Ishikawa (cell line): ENCODE results near the gene CLCA2.

ENCODE experiments used
- CEBPB ChIP-seq: IDR thresholded peaks from 2 replicates; pipeline ENCODE4 v1.6.1; 2012
- CREB1 ChIP-seq: IDR thresholded peaks from 2 replicates; pipeline ENCODE4 v1.6.1; 2012; ENCODE audit warnings: low read depth
- EGR1 ChIP-seq: IDR thresholded peaks from 2 replicates; pipeline ENCODE4 v1.6.1; 2012
- EP300 ChIP-seq: IDR thresholded peaks from 2 replicates; pipeline ENCODE4 v1.6.1; 2012; ENCODE audit warnings: borderline replicate concordance
- FOXM1 ChIP-seq: IDR thresholded peaks from 2 replicates; pipeline ENCODE4 v1.6.1; 2012; ENCODE audit warnings: low read depth, borderline replicate concordance
- NFIC ChIP-seq: IDR thresholded peaks from 2 replicates; pipeline ENCODE4 v1.6.1; 2012
- RAD21 ChIP-seq: IDR thresholded peaks from 2 replicates; pipeline ENCODE4 v1.6.1; 2012; ENCODE audit warnings: low read depth
- TAF1 ChIP-seq: IDR thresholded peaks from 2 replicates; pipeline ENCODE4 v1.6.1; 2012; ENCODE audit warnings: low read depth, mild to moderate bottlenecking
- TCF12 ChIP-seq: IDR thresholded peaks from 2 replicates; pipeline ENCODE4 v1.6.1; 2012; ENCODE audit warnings: low read depth
- TEAD4 ChIP-seq: IDR thresholded peaks from 2 replicates; pipeline ENCODE4 v1.6.1; 2012
- YY1 ChIP-seq: IDR thresholded peaks from 2 replicates; pipeline ENCODE4 v1.6.1; 2012; ENCODE audit warnings: low read depth
- ZBTB7A ChIP-seq: IDR thresholded peaks from 2 replicates; pipeline ENCODE4 v1.6.1; 2012; ENCODE audit warnings: low read depth
- TF ChIP-seq, protein P1 (sequence below): IDR thresholded peaks from 2 replicates; pipeline ENCODE4 v1.6.1; 2012
- TF ChIP-seq, protein P2 (sequence below): IDR thresholded peaks from 2 replicates; pipeline ENCODE4 v1.6.1; 2012; ENCODE audit warnings: low read depth, mild to moderate bottlenecking
- TF ChIP-seq, protein P3 (sequence below): IDR thresholded peaks from 2 replicates; pipeline ENCODE4 v1.6.1; 2012

The CLCA2 gene

DNA sequence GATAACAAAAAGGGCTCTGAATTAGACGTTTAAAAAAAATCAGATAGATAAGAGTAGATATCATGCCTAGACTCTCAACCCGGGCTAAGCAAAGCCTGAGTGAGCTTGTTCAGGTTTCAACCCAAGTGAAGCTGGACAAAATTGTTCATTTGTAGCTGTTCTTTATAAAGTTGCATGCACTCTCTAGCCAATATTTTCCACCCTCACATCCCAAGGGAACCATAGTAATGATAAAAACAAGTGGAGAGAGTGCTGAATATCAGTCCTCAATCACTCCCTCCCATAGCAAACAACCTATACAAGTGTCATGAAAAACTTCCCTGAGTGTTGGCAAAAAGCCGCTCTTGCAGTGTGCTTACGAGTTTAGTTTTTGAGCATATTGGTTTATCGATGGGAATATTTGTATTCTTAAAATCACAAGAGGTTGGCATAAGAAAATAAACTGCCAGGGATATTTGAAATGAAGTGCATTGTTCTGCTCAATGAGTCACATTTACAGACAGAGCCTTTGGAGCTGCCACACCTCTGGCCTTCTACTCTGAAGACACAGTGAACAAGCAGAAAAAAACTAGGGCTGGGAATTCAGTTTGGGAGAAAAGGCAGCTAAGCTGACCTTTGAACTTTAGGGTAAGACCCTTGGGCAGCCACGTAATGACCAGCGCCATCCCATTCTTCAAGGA, 2.2 kb upstream of the CLCA2 start:
- no peak for TF ChIP-seq ZBTB7A
- TF ChIP-seq TCF12, result no peak
- no peak for TF ChIP-seq CEBPB
- no peak for TF ChIP-seq YY1
- no peak for TF ChIP-seq CREB1

DNA sequence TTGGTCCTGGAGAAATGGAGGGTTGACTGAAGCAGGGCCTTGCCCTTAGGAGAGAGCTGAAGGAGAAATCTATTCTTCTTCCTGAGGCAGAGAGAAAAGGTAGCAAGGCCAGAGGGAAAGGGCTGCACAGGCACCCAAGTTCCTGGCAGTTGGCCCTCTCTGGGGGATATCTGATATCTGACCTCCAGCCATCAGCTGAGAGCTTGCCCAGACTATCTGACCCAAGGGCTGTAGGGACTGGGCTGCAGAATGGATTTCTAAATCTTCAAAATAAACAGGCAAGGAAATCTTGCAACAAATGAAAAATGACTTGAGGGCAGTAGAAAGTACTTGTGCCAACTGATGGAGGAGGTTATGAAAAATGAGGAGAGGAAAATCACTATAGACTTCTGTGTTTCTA, 498 bp upstream of the CLCA2 start:
- no peak for TF ChIP-seq TAF1
- TF ChIP-seq ZBTB7A, result no peak

DNA sequence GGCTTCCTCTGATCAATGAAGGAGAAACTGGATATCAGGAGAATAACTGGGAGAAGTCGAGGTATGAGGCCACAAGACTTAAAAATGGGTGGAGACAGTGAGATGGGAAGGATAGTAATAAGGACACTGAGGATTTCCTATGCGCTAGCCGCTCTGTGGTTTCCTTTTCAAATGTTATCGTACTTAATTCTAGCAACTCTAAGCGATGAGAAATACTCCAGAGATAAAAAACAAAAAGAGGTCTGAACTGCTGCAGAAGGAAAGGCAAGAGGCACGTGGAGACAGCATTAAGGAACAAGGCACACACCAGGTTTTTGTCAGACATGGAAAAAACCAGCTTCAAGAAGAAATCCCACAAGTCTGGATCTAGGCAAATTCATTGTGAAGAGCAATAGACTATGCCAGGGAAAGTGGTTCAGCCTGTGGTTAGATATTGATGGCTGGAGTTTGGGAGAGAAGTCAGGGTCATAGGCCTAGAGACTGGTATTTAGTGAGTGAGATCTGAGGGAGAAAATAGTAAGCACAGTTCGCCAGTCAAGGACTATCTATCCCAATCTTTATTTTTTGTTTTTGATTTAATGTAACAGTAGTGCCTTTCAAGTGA, 5.3 kb downstream of the CLCA2 start:
- TF ChIP-seq NFIC (no peak), TCF12 (no peak), ZBTB7A (no peak), TEAD4 (no peak), RAD21 (no peak), EGR1 (no peak), TAF1 (no peak), CREB1 (no peak), CEBPB (no peak)
- TF ChIP-seq, protein P1, sequence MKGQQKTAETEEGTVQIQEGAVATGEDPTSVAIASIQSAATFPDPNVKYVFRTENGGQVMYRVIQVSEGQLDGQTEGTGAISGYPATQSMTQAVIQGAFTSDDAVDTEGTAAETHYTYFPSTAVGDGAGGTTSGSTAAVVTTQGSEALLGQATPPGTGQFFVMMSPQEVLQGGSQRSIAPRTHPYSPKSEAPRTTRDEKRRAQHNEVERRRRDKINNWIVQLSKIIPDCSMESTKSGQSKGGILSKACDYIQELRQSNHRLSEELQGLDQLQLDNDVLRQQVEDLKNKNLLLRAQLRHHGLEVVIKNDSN, result no peak
- TF ChIP-seq, protein P2, sequence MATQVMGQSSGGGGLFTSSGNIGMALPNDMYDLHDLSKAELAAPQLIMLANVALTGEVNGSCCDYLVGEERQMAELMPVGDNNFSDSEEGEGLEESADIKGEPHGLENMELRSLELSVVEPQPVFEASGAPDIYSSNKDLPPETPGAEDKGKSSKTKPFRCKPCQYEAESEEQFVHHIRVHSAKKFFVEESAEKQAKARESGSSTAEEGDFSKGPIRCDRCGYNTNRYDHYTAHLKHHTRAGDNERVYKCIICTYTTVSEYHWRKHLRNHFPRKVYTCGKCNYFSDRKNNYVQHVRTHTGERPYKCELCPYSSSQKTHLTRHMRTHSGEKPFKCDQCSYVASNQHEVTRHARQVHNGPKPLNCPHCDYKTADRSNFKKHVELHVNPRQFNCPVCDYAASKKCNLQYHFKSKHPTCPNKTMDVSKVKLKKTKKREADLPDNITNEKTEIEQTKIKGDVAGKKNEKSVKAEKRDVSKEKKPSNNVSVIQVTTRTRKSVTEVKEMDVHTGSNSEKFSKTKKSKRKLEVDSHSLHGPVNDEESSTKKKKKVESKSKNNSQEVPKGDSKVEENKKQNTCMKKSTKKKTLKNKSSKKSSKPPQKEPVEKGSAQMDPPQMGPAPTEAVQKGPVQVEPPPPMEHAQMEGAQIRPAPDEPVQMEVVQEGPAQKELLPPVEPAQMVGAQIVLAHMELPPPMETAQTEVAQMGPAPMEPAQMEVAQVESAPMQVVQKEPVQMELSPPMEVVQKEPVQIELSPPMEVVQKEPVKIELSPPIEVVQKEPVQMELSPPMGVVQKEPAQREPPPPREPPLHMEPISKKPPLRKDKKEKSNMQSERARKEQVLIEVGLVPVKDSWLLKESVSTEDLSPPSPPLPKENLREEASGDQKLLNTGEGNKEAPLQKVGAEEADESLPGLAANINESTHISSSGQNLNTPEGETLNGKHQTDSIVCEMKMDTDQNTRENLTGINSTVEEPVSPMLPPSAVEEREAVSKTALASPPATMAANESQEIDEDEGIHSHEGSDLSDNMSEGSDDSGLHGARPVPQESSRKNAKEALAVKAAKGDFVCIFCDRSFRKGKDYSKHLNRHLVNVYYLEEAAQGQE, result no peak

DNA sequence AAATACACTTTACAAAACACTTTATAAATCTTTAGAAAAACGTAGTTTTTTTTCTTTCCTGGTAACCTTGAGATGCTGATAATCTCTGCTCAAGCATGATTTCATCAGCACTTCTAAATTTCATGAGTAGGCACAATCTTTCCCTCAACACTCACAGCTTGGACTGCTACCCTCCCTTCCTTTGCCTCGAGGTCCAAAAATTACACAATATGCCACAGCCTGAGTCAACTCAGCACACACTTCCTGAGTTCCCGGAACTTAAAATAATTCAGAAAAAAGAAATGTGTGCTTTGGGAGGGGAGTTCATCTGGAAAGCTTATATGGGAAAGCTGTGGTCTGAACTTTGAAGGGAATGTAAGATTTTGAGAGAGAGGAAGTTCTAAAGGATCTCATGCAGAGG, 5.9 kb downstream of the CLCA2 start:
- TF ChIP-seq RAD21, result no peak
- TF ChIP-seq EGR1, result no peak
- TF ChIP-seq YY1, result no peak
- no peak for TF ChIP-seq CREB1

DNA sequence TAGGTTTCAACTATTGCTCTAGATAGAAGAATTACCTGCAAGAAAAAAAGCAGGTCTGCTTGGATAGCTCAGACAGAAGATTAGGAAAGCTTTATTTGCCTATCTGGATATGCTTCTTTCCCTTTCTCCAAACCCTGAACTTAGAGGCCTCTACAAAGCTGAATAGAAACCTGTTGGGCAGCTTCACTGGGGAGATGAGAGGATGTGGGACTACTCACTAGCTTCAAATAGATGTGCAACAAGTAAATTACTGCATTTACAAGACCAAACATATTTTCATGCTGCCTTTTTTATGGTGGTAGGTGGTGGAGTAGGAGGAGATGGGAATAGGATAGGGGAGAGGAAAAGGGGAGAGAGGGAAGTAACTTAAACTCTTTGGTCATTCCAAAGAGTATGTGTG, 6.4 kb downstream of the CLCA2 start:
- TF ChIP-seq EGR1, result no peak
- no peak for TF ChIP-seq TEAD4
- TF ChIP-seq, protein P2, result no peak
- TF ChIP-seq, protein P3, sequence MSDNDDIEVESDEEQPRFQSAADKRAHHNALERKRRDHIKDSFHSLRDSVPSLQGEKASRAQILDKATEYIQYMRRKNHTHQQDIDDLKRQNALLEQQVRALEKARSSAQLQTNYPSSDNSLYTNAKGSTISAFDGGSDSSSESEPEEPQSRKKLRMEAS, result no peak
- no peak for TF ChIP-seq TAF1
- no peak for TF ChIP-seq CREB1
- TF ChIP-seq TCF12, result no peak

DNA sequence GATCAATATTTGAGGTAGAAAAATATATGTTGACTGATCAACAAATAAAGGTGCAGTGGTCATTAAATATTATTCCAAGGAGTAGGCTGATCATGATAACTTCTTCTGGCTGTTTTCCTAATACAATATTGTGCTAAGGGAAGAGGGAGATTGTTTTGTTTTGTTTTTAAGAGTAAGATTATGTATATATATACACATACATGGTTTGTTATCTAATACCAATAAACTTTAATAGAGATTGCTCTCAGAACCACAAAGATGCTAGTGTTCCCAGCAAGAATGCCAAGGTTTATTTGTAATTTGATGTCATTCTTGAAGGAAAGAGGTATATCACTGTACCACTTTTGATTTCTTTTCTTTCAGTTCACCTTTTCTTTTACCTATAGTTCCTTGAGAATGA, 10.1 kb downstream of the CLCA2 start:
- no peak for TF ChIP-seq NFIC

DNA sequence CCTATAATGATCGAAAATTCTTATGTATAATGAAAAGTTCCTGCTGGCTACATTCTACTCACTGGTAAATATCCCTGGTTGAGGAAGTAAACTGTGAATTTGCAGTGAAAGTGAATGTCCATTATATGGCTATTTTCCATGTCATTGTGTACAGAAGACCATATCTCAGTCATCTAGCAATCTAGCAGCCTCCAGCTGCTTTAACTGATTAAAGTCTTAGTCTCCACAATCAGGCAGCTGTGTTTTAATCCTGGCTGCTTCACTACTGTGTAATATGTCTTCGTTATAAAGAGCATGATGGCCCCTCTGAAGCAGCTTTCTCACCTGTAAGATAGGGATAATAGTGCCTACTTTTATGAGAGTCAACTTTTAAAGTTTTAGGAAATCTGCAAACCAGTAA, 11.4 kb downstream of the CLCA2 start:
- TF ChIP-seq, protein P2, result no peak
- TF ChIP-seq FOXM1, result no peak
- TF ChIP-seq EP300, result no peak
